Activated effector memory CD4-positive, alpha-beta T cell treated with Interleukin-2 at 50 U/mL for 16 hours (primary cell): ENCODE results near the gene GFRA4.
"Not testable (repeated sequence)": the region's sequence is repeated elsewhere in the genome, so short reads cannot be mapped to it uniquely, and the experiment has no call there.

Experiments used
- DNase-seq: peaks from one replicate; pipeline ENCODE4 v3.0.0-alpha.2; 2020

Gene GFRA4

DNA sequence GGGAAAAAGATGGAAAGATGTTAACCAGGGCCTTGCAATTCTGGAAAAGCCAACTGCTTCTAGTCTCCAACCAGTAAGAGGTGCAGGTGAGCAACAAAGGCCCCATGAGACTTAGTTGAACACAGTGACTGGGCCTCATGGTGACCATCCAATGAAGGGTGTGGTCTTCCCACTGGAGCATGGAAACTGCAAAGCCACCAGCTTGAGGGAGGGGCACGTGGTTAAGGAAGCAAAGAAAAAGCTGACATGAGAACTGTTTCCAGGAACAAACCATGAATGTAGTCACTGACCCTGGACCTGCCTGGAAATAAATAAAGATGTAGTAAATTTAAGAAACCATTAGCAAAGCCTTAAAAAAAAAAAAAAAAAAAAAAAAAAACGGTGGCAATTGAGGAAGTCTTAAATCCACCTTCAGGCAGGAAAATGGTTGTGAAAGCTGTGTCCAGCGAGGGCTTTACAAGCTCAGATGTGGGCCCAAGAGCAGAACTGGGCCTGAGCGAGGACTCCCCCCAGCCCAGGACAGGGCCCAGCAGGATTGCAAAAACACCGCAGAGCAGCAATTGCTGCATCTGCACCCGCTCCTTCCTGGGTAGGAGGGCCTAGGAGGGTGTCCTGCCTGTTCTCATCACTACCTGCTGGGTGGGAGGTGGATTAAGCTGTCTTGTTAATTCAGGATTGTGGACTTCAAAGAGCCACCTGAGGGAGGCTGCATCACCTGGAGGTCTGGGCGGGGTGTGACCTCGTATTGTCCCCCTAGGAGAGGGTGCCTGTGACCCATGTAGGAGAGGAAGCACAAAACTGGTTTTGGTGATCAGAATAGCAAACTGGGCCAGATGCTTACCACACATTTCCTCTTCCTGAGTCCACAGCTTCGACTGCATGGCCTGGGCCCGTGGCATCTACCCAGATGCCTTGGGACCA, 10.3 kb downstream of the GFRA4 start:
- DNase-seq: no peak

DNA sequence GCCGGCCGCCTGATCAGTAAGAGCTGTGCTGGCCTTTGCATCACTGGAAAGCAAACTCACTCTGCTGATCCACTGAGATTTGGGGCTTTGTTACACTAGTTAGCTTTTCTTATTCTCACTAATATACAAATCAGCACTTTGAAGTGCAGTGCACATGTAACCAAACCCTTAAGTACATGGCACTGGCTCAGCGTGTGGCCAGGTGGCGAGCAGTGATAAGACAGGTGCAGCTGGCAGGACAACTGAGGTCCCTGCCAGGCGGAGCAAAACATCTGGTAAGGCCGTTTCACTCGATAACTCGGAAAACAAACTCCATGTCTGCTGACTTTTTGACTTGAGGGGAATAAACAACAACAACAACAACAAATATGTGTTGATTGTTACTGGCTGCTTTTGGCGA, 11.0 kb downstream of the GFRA4 start:
- no peak for DNase-seq

DNA sequence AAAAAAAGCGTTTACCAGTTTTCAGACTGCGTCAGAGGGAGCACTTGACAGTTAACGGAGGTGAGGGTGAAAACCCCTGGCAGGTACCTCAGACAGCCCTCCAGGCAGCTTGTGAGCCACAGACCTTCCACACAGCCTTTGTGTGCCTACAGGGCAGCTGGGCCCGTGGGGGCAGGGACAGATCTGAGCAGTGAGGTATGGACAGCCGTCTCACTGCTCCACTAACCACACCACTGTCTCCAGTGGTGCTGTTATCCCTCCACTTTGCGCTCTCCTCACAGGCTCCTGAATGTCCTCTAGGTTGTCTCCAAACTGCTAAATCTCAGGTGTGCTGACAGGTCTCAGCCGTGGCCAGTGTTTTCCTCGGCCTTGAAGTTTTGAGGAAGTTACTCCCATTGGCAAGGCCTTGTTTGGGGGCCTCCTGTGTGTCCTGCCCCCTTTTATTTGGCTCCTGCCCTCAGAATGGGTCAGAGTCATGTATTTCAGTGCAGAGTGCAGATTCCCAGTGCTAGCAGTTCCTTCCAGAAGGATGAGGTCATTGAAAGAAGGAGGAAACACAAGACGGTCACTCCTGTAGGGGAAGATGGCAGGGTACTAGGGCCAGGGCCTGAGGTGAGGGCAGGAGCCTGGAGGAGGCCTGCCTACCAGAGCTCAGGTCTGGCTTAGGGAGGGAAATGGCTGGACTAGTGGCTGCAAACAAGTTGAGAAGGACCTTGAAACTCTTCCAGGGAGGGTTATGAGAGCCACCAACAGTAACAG, 11.8 kb downstream of the GFRA4 start:
- DNase-seq: no peak

DNA sequence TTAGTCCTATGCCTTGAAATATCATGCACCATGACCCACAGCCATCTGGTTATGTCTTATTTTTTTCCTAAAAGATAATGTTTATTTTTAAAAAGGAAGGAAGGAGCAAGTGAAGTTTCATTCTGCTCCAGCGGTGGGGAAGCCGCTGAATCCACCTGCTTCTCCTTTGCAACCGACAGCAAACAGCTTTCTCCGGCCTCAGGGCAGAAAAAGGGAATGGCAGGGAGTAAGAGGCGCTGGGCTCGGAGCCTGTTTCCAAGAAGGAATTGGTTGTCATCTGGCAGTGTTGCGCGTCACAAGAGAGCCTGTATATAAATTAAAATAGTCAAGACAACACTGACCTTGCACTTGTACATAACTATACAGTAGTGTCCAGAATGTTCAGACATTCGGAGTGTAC, 14.2 kb downstream of the GFRA4 start:
- DNase-seq: no peak

DNA sequence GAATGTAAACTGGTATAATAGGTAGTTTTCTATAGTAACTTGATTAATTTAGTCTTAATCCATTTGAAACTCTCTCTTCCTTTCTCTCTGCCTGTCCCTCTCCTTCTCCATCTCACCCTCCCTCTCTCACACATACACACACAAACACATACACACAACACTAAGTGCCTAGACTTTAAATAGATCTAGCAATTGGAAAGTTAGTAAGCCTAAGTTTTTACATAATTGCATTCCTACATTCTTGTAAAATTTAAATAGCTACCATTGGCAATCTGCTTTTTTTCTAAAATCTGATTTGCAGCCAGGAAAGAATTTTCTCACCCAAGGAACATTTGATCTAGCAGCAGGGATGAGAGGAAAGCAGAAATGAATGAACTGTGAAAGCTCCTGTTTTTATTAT, 15.7 kb downstream of the GFRA4 start:
- DNase-seq: no peak

DNA sequence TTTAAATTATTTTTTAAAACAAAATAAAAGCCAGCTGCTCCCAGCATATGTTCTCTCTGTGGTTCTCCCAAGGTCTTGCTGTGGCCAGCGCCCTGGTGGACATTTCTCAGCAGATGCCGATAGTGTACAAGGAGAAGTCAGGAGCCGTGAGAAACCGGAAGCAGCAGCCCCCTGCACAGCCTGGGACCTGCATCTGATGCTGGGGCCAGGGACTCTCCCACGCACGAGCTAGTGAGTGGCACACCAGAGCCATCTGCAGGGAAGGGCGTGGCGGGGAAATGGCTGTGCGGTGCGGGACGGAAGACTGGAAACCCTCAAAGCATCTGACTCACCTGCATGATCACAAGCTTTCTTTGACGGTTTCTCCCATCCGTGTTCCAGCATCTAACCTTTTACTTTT, 16.5 kb downstream of the GFRA4 start:
- no peak for DNase-seq

DNA sequence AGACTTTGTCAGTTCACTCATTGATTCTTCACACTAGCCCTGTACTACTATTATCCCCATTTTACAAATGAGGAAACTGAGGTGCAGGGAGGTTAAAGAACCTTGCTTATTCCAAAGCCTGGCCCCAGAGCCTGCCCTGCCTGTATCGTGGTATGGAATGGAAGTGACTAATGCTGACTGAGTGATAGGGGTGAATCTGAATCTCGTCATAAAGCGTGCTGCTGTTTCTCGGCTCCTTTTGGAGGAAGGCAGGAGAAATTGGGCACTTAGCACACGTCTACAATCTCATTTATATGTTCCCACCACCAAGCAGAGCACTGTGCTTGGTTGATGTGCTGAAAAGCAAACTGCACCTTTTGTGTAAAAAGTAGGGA, 17.1 kb downstream of the GFRA4 start:
- no peak for DNase-seq

DNA sequence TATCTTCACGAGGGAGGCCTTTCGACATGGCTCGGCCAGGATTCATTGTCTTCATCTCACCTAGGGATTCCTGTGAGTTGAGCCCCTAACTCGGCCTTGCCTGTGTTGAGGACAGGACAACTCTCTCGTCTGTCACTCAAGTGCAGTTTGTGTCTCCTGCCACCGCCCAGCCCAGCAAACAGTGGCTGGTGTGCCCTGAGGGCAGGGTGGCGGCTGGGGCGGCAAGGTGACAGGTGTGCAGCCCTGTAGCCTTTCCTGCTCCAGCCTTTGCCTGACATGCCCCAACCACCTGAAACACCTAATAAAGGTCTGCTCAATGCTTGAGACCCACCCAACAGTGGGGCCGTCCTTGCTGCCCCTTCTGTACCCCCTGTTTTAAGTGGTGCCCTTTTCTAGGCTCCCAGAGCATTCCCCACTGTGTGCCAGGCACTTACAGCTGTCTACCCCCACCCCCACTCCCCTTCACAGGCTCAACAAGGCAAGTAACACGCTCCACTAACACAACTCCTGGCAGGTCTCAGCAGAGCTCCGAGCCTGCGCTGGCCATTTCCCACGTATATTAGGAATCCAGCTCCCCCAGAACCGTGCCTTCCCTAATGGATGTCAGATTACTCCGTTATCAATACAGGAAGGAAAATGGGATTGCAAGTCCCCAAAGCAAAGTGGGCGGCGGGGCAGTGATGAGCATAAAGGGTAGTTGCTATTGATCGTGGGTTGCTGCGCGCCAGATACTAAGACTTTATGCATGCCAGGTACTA, 17.7 kb downstream of the GFRA4 start:
- DNase-seq: no peak

DNA sequence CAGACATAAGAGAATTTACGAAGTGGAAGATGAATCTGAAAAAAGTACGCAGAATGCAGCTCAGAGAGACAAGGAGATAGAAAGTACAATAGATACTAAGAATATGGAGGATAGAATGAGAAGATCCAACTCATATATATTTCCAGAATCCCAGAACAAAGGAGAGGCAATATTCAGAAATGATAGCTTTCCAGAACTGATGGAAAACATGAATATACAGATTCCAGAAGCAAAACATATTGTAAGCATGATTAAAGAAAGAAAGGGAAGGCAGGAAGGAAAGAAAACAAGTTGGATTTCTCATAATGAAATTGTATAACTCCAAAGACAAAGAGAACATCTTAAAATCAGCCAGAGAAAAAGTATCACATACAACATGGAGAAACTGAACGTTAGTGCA, 22.9 kb downstream of the GFRA4 start:
- DNase-seq: no peak

DNA sequence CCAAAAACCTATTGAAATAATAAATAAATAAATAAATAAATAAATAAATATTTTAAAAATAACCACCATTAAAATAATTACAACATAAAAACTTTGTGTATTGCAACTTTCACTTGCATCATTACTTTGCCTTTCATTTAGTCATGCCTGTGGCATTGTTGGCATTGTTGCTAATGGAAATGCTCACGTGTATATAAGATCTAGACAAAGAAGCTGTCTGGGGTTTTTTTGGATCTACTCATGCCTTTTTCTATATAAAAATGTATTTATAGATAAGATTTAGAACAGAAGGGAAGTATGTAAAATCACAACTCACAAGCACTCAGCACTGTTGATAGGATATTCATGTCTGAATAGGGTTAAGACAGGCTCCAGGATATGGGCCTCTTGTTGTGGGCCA, 27.9 kb downstream of the GFRA4 start:
- no peak for DNase-seq

DNA sequence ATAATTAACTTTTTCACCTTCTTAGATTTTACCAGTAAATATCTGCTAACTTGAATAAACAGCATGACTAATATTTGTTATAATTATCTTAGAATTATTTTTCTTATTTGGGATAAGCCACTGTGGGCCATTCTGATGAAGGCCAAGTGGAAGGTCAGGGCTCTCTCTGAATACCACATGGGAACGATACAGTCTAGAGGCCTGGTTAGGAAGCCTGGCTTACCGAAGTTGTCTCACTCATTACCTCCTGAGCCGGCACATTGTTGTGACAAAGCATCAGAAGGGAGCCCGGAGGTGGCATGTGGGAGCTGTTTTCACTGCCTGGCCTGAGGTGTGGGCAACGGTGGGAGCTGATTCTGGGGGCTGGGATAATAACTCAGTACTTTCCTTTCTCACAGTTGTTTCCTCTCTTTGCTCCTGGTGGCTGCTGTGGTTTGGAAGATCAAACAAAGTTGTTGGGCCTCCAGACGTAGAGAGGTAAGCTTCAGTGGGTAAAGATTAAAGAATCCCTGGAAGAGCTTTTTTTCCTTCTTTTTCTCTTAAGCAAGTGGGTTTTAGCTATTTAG, 29.2 kb downstream of the GFRA4 start:
- DNase-seq: no peak

DNA sequence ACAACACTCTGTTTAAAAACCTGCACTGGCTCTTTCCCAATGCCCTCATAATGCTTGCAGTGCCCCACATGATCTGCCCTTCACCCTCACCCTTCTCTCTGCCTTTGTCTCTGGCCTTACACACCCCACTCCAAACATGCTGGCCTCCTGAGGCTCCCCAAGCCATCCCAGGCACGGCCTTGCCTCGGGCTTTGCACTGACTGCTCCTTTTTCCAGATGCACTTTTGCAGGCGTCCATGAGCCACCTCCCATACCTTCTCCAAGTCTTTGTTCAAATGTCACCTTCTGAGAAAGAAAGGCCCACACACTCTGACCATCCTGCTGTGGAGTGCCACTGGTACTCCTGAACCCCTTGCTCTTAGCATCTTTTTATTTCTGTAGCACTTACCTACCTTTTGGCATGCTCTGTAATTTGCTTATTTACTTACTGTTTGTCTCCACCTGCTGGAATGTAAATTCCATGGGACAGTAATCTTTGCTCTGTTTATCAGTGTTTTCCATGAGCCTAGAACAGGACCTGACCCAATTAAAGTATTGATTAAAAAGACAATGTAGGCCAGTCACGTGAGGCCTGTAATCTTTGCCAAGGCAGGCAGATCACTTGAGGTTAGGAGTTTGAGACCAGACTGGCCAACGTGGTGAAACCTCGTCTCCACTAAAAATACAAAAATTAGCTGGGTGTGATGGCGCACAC, 30.7 kb downstream of the GFRA4 start:
- DNase-seq: no peak

DNA sequence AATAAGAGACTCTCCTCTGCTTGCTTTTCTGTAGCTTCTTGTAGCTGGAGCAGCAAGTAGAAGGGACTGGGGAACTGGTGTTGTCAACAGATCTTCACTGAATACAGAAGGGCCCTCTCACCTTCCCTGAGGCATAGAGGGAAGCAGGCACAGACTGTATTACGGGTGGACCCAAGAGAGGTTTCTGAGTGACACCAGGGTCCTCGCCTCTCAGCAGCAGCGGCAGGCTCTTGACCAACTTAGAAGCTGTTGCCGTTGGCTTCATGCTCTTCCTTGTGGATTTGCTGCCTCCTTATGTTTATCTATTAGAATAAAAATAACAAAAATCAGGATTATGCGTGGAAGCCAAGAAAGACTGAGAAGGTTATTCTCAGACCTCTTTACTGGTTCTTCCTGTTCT, 31.7 kb downstream of the GFRA4 start:
- no peak for DNase-seq

DNA sequence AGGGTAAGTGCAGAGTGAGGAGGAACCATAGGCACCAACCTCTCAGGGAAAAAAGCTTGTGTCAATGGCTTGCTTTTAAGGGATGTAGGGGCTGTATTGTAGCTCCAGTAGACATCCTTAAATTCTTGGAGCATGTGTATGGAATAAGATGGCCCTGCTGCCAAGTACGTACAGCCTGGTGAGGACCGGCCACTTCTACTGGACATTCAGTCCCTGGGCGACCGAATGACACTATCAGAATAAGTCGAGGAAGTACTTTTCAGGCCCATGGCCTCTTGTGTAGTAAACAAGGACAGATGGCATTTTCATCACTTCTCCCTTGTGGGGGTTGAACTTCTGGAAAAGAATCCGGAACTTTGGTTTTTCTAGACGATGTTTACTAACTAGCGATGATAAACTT, 32.8 kb downstream of the GFRA4 start:
- no peak for DNase-seq

DNA sequence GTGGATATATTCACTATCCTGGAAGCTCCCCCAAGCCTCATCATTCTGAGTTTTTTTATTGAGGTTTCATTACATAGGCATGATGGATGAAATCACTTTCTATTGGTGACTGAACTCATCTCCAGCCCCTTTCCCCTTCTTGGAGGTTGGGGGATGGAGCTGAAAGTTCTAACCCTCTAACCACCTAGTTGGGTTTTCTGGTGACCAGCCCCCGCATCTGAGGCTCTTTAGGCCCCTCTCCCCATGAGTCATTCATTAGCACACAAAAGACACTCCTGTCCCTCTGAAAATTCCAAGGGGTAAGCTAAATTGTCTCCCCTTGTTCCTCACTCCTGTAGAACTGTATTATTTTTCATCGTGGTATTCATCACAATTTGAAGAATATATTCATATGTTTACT, 33.3 kb downstream of the GFRA4 start:
- DNase-seq: no peak

DNA sequence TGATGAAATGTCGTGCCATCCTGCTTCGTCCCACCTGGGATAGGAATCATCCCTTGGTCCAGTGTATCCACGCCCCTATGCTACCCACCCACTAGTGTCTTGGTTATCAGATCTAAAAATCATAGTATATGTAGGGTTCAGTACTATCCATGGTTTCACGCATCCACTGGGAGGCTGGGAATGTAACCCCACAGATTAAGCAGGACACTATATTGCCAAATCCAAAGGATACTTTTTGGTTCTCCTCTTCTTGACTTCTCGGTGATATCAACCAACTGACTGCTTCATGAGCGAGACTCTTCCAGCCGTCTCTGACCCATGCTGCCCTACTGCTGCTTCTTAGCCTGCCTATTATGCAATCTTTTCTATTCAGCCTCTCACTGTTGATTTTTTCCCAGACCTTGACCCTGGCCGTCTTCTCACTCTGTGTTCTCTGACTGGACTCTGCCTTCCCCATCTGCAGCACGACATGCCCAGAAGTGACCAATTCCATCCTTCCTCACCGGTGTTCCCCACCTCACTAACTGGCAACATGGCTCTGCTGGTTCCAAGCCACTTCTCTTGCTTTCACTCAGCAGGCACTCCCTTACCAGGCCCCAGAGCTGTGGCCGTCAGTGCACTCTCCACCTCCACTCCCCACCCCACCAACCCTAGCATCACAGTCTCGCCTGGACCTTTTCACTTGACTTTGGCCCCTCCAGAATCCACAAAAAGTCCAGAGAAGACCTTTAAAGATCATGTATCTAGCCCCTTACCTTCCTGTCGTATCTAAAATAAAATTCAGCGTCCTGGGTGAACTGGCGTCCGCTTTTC, 34.5 kb downstream of the GFRA4 start:
- no peak for DNase-seq

DNA sequence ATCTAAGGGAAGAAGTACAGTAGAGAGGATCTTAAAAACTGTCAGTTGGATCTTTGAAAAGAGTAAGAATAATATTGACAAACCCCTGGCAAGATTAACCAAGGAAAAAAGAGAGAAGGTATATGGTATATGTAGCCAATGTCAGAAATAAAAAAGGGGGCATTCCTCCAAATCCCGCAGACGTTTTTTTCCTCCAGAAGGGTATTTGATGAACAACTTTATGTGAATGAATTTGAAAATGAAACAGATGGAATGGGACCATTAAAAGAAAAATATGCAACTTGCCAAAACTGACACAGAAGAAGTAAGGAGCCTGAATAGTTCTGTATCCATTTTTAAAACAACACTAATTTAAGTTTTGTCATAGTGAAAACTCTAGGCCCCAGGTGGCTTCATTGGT, 35.7 kb downstream of the GFRA4 start:
- no peak for DNase-seq

DNA sequence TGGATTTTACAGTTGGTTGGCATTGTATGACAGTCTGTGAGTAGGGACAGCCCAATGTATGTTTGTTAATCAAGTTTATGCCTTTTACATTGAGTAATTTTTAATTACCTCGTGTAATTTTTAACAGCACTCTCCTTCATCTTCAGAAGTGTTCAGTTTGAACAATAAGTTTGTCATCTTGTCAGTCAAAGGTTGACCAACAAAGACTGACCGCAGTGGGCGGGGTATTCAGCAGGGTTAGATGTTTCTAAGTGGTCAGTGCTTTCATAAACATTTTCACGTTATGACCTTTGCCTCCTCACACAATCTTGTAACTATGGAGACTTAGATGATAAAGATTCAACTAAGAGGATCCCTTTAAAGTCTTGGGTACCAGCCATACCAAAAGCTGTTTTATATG, 40.8 kb downstream of the GFRA4 start:
- DNase-seq: no peak

DNA sequence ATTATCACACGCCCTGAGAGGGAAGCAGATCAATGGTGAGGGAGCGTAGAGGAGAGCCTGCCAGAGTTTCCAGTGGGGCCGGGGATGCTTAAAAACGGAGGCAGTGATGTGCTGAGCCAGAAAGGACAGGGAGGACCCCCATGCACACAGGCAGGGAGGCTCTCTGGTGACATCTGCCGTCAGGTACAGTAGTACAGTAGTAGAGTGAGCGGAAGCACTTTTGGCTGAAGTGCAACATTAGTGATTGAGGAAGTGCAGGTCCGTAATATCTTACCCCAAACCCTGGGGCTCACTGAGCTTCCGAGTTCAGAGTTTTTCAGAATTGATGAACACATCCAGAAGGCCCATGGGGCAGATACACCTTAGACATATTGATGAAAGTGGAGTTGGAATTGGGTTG, 42.1 kb downstream of the GFRA4 start:
- no peak for DNase-seq

DNA sequence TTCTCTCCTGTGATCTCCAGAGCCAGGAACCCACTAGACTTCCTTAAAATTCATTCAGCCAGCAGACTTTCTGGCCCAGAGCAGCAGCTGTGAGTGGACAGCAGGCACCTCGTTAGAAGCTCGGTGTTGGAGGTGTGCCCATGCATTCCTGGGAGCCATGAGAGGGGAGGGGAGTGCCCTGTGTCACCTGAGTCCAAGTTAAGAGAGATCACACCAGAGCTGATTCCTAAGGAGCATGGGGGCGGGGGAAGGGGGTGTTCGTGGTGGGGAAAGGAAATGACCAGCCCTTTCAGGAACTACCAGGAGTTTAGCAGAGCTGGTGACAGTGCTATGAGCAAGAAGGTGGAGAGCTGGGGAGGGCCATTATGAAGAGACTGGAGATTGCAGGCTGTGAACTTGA, 46.9 kb downstream of the GFRA4 start:
- DNase-seq: no peak

DNA sequence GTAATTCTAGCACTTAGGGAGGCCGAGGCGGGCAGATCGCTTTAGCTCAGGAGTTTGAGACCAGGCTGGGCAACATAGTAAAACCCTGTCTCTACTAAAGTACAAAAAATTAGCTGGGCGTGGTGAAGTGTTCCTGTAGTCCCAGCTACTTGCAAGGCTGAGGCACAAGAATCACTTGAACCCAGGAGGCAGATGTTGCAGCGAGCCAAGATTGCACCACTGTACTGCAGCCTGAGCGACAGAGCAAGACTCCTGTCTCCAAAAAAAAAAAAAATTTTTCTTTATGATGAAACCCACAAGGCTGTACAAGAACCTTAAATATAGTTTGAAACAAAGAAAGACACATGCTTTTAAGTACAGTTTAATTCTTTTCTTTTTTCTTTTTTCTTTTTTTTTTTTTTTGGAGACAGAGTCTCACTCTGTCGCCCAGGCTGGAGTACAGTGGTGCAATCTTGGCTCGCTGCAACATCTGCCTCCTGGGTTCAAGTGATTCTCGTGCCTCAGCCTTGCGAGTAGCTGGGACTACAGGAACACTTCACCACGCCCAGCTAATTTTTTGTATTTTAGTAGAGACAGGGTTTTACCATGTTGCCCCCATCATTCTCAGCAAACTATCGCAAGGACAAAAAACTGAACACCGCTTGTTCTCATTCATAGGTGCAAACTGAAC, 47.9 kb downstream of the GFRA4 start:
- not testable (repeated sequence) for DNase-seq
